ENCODE data around the gene SEC14L1. TPM values are rescaled to one million over a fixed set of nuclear protein-coding genes. Genes with fewer than 3 reads are reported as not detected.

Gene SEC14L1
- total and polyA plus RNA-seq, 2 of the 8 experiments (the other 6 are each of a cell fraction or from before 2014, with no cell fraction given), result 27.2 to 74.4 TPM

DNA sequence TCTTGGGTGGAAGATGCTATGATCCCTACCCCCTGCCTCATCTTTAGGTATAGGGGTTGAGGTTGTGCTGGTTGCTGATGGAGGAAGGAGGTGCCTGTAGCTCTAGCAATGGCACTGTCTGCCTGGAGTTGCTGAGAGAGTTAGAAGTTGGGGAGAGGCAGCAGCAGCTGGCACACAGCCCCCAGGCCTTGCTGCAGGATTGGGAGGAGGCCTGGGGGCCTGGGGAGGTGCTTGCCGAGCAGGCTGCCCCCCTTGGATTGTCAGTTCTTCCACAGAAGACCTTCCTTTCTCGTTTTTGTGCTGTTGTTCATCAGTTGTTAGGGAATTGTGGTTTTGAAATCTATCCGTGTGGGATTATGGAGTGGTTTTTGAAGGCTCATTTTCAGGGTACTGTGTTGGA lies 52.9 kb downstream of the SEC14L1 start (continued):
- TF ChIP-seq, protein P1, sequence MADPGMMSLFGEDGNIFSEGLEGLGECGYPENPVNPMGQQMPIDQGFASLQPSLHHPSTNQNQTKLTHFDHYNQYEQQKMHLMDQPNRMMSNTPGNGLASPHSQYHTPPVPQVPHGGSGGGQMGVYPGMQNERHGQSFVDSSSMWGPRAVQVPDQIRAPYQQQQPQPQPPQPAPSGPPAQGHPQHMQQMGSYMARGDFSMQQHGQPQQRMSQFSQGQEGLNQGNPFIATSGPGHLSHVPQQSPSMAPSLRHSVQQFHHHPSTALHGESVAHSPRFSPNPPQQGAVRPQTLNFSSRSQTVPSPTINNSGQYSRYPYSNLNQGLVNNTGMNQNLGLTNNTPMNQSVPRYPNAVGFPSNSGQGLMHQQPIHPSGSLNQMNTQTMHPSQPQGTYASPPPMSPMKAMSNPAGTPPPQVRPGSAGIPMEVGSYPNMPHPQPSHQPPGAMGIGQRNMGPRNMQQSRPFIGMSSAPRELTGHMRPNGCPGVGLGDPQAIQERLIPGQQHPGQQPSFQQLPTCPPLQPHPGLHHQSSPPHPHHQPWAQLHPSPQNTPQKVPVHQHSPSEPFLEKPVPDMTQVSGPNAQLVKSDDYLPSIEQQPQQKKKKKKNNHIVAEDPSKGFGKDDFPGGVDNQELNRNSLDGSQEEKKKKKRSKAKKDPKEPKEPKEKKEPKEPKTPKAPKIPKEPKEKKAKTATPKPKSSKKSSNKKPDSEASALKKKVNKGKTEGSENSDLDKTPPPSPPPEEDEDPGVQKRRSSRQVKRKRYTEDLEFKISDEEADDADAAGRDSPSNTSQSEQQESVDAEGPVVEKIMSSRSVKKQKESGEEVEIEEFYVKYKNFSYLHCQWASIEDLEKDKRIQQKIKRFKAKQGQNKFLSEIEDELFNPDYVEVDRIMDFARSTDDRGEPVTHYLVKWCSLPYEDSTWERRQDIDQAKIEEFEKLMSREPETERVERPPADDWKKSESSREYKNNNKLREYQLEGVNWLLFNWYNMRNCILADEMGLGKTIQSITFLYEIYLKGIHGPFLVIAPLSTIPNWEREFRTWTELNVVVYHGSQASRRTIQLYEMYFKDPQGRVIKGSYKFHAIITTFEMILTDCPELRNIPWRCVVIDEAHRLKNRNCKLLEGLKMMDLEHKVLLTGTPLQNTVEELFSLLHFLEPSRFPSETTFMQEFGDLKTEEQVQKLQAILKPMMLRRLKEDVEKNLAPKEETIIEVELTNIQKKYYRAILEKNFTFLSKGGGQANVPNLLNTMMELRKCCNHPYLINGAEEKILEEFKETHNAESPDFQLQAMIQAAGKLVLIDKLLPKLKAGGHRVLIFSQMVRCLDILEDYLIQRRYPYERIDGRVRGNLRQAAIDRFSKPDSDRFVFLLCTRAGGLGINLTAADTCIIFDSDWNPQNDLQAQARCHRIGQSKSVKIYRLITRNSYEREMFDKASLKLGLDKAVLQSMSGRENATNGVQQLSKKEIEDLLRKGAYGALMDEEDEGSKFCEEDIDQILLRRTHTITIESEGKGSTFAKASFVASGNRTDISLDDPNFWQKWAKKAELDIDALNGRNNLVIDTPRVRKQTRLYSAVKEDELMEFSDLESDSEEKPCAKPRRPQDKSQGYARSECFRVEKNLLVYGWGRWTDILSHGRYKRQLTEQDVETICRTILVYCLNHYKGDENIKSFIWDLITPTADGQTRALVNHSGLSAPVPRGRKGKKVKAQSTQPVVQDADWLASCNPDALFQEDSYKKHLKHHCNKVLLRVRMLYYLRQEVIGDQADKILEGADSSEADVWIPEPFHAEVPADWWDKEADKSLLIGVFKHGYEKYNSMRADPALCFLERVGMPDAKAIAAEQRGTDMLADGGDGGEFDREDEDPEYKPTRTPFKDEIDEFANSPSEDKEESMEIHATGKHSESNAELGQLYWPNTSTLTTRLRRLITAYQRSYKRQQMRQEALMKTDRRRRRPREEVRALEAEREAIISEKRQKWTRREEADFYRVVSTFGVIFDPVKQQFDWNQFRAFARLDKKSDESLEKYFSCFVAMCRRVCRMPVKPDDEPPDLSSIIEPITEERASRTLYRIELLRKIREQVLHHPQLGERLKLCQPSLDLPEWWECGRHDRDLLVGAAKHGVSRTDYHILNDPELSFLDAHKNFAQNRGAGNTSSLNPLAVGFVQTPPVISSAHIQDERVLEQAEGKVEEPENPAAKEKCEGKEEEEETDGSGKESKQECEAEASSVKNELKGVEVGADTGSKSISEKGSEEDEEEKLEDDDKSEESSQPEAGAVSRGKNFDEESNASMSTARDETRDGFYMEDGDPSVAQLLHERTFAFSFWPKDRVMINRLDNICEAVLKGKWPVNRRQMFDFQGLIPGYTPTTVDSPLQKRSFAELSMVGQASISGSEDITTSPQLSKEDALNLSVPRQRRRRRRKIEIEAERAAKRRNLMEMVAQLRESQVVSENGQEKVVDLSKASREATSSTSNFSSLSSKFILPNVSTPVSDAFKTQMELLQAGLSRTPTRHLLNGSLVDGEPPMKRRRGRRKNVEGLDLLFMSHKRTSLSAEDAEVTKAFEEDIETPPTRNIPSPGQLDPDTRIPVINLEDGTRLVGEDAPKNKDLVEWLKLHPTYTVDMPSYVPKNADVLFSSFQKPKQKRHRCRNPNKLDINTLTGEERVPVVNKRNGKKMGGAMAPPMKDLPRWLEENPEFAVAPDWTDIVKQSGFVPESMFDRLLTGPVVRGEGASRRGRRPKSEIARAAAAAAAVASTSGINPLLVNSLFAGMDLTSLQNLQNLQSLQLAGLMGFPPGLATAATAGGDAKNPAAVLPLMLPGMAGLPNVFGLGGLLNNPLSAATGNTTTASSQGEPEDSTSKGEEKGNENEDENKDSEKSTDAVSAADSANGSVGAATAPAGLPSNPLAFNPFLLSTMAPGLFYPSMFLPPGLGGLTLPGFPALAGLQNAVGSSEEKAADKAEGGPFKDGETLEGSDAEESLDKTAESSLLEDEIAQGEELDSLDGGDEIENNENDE (IDR thresholded peaks at IDR 0.05; ENCODE audit: insufficient replicate concordance, low read length), result no peak
- no peak for TF ChIP-seq KDM1A (IDR thresholded peaks at IDR 0.05; ENCODE audit: borderline replicate concordance, low read length)
- no peak for TF ChIP-seq RFX5 (IDR thresholded peaks at IDR 0.05; ENCODE audit: borderline replicate concordance, low read depth, low read length)
- TF ChIP-seq MAFK (IDR thresholded peaks at IDR 0.05; ENCODE audit: low read depth, low read length), result no peak
- no peak for TF ChIP-seq JUND (IDR thresholded peaks at IDR 0.05; ENCODE audit: low read length)
